Epithelial cell of esophagus (primary cell): ENCODE data around the gene RGMB.

Source experiments
- DNase-seq: peaks from one replicate; pipeline ENCODE4 v3.0.0; 2010; ENCODE audit warnings: low read depth
- H3K4me3 ChIP-seq: 2 replicates; pipeline ENCODE4 v1.5.1; 2011; ENCODE audit warnings: mild to moderate bottlenecking, low read length, control low read depth
- TF ChIP-seq, protein P1 (sequence below): IDR thresholded peaks from 2 replicates; pipeline ENCODE4 v1.5.1; 2011; ENCODE audit warnings: low read depth, mild to moderate bottlenecking, low read length, control low read depth, inconsistent platforms; ENCODE audit not compliant: insufficient read depth; ENCODE audit errors: missing control alignments

Gene RGMB

DNA sequence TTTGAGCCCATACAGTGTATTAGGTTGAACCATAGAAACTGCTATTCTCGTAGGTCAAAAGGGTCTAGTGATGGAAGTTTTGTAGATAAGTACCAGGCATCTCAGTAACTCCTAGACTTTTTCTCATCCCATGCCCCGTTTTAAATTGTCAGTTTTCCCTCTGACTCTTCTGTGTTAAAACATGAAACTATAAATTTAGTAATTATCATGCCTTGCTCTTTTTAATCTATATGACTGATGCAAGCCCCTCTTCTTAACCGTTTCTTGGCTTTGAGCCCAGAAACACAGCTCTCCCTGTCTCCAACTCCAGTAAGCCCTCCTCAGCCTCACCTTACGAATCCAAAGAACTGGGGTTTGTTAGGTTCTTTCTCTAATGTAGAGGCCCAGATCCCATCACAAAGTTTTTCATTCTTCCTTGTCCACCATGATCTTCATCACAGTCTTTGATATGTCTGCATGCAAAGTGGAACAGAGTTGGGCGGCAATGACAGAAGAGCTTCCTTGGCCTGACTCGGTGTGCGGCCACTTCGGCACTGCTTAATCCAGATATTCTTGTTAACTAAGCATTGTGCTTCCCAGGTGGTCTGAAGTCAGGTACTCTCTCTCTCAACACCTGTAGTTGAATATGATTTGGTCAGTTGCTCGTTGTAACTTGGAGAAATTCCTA, 21.1 kb downstream of the RGMB start:
- TF ChIP-seq, protein P1, sequence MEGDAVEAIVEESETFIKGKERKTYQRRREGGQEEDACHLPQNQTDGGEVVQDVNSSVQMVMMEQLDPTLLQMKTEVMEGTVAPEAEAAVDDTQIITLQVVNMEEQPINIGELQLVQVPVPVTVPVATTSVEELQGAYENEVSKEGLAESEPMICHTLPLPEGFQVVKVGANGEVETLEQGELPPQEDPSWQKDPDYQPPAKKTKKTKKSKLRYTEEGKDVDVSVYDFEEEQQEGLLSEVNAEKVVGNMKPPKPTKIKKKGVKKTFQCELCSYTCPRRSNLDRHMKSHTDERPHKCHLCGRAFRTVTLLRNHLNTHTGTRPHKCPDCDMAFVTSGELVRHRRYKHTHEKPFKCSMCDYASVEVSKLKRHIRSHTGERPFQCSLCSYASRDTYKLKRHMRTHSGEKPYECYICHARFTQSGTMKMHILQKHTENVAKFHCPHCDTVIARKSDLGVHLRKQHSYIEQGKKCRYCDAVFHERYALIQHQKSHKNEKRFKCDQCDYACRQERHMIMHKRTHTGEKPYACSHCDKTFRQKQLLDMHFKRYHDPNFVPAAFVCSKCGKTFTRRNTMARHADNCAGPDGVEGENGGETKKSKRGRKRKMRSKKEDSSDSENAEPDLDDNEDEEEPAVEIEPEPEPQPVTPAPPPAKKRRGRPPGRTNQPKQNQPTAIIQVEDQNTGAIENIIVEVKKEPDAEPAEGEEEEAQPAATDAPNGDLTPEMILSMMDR, result no peak
- DNase-seq, result no peak
- H3K4me3 ChIP-seq, result no peak overlapping the region

DNA sequence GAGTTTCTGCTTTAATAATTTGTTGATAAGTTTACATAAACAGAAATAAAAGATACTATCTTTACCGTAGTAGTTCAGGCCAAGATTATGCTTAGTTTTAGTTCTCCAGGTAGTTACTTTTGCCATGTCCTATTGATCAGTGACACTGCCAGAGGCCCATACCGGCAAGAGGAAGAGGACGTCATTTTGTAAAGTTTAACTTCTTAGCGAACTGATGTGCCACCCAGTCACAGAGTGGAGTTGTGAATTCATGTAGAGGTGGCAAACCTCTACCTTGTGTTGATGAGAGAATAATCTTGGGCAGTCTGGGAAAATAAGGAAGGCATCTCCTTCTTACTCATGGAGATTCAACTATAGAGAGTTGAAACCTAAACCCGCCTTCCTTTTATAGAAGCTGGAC, 21.8 kb downstream of the RGMB start:
- no peak overlapping the region for H3K4me3 ChIP-seq
- no peak for DNase-seq
- TF ChIP-seq, protein P1, result no peak

DNA sequence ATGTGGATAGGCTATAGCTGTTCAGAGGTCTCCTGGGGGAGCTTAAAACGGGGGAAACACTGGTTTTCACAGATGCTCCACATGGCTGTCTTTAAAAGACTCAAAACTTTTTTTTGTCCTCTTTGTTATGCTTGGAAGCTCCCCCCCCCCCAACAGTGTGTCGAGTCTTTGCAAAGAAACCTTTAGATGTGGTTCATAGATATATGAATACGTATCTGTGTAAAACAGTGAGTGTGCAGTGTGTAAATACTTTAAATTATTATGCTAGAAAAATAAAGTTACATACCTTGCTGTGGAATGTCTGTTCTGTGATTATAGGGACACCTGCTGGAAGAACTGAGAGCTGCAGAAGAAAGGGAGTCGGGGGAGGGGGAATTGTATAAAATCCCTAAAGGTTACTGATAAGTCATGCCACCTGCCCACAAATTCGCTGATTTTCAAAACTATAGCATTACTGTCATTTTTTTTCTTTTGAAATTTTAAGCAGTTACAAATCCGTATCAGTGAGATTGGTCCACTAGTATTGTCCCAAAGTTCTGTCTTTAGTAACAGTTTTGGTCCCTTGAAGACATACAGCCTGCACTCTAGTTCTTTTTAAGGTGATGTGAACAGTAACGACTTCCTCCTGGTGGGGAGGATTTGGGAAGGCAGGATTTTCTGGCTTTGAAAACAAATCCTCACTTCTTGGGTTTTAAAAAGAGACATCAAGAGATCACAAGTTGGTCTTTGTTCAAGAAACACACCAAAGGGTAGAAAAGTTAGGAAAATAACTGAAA, 22.9 kb downstream of the RGMB start:
- no peak overlapping the region for H3K4me3 ChIP-seq
- DNase-seq, result peak; percentile 71
- TF ChIP-seq, protein P1, result peak; percentile 88

DNA sequence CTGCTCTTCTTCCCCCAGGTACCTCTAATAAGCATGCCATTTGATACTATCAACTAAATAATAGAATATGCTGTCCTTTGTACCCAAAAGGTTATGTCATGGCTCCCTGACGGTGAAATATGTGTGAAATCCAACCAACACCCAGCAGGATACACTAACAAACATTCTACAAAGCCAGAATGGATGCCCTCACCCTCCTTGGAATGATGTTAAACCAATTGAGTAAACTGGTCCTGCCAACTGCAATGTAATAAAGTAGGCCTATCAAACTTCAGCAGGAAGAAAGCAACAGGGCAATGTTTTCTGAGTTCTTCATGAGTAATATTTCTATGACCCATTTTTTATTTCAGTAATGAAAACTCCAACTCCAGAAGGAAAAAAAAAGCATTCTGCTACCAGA, 24.9 kb downstream of the RGMB start:
- H3K4me3 ChIP-seq, result no peak overlapping the region
- DNase-seq, result no peak
- TF ChIP-seq, protein P1, result no peak

DNA sequence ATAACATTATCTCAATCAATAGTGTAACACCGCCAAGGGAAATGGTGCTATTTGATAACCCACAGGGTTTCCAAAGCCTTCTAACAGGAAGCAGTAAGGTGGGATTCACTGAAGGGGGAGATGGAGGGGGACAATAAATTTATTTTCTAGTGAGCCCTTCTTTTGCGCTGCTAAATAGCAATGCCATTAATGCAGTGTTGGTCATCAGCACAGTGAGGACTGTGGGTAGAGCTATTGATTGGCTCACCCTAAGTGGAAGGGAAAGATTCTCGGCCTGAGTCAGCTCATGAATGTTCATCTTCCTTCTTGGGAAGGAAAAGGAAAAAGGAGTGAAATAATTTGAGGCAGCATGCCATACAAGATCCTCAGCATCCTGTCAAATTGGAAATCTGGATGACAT, 25.4 kb downstream of the RGMB start:
- no peak for DNase-seq
- TF ChIP-seq, protein P1, result no peak
- no peak overlapping the region for H3K4me3 ChIP-seq

DNA sequence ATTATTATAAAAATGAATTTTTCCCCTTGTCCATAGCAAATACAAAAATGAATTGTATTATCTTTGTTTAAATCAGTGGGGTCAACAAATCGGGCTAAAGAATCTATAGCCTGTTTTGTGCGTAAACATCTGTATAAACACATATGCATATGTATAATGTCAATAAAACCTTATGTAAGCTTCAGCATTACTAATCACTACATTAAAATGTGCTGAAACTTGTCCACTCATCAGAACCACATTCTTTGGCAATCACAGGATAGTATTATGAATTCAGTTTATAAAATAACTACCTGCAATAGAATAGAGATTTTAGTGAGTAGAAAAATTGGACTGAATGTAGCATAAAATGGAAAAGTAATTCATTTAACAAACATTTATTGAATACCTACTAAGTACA, 30.6 kb downstream of the RGMB start:
- TF ChIP-seq, protein P1, result no peak
- H3K4me3 ChIP-seq, result no peak overlapping the region
- DNase-seq, result peak; percentile 77
